SU-DHL-6 (cell line): ENCODE measurements around the gene TNXB.

Experiments used
- CTCF ChIP-seq: fragments of 200-600 bp; sonication (generic); IDR thresholded peaks from one replicate; pipeline ENCODE4 v1.5.1; 2017; ENCODE audit warnings: antibody characterized with exemption, mild to moderate bottlenecking, low read length, moderate library complexity; ENCODE audit not compliant: insufficient read depth, poor library complexity, severe bottlenecking
- EZH2phosphoT487 ChIP-seq: fragments of 200-600 bp; sonication (generic), shearing (Covaris generic); conservative IDR thresholded peaks from 2 replicates; pipeline ENCODE4 v1.6.1; 2018; ENCODE audit warnings: mild to moderate bottlenecking, antibody characterized with exemption, low read length, moderate library complexity, mixed read lengths

DNA sequence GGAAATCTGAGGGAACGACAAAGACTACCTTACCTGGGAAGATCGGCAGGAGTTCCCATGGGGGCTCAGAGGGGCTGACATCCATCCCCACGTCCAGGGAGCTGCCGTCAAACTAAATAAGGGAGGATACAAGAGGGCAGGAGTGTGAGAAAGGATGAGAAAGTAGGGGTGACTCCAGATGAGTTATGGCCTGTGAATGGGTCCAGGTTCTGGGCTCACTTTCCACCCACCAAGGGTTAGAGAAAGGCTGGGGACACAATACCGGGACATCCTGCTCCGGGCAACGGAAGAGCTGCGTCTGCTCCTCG lies 18.2 kb upstream of the TNXB start:
- TF ChIP-seq CTCF (no peak), EZH2phosphoT487 (no peak)
